ENCODE results near the gene DDI2. TPM values are rescaled to one million over a fixed set of nuclear protein-coding genes. Genes with fewer than 3 reads are reported as not detected.
A peak's percentile ranks its signal among the peaks of the same experiment; 100 is the strongest.

The DDI2 gene
- total RNA-seq, 1 experiment from 2014 or later: 32.7 TPM

- peak; percentile 45 for DNase-seq (ENCODE audit: unreplicated experiment)
- intact Hi-C loops (cut with micrococcal nuclease): no loop called here
- no TSS peak for BruUV-seq (replicated peaks)
- no peak for TF ChIP-seq CTCF (IDR thresholded peaks at IDR 0.05; ENCODE audit: unreplicated experiment)
- ChIA-PET POLR2A (interaction anchor here (0.5 to 6.8 kb wide), 6 partner anchors 10 to 214 kb away, joined by 3 to 78 read pairs (median 5); no protein-coding TSS in a partner anchor), CTCF (interaction anchor here (0.7 kb wide), 1 partner anchor 83 kb away, joined by 3 read pairs; no protein-coding TSS in a partner anchor)
- Mint-ChIP-seq H3K27ac (ENCODE audit: low read depth, unreplicated experiment) (peak overlapping the region; percentile 54), H3K9me3 (ENCODE audit: unreplicated experiment) (no peaks in the 10 kb centered on the region), H3K36me3 (ENCODE audit: insufficient read depth, unreplicated experiment) (peaks cover 18% of the 10 kb centered on the region), H3K4me3 (ENCODE audit: unreplicated experiment) (peak overlapping the region; percentile 52), H3K4me1 (ENCODE audit: insufficient read depth, unreplicated experiment) (peaks cover 43% of the 10 kb centered on the region), H3K27me3 (ENCODE audit: insufficient read depth, unreplicated experiment) (no peaks in the 10 kb centered on the region)
Observed at GRCh38 chr1:15620155-15620545, 2.9 kb downstream of the DDI2 start.

GRCh38 chr1:15620902-15621682 is 3.8 kb downstream of the DDI2 start:
- no peak for DNase-seq (ENCODE audit: unreplicated experiment)
- ChIA-PET CTCF (interaction anchor here (0.7 kb wide), 1 partner anchor 84 kb away, joined by 3 read pairs; no protein-coding TSS in a partner anchor), POLR2A (interaction anchor here (0.6 to 1.3 kb wide), 8 partner anchors 9 to 108 kb away, joined by 3 to 5 read pairs (median 3); no protein-coding TSS in a partner anchor)
- TF ChIP-seq CTCF (IDR thresholded peaks at IDR 0.05; ENCODE audit: unreplicated experiment): no peak
- Mint-ChIP-seq H3K4me3 (ENCODE audit: unreplicated experiment) (no peak overlapping the region), H3K36me3 (ENCODE audit: insufficient read depth, unreplicated experiment) (peaks cover 24% of the 10 kb centered on the region), H3K27ac (ENCODE audit: low read depth, unreplicated experiment) (no peak overlapping the region), H3K9me3 (ENCODE audit: unreplicated experiment) (no peaks in the 10 kb centered on the region), H3K4me1 (ENCODE audit: insufficient read depth, unreplicated experiment) (peaks cover 42% of the 10 kb centered on the region), H3K27me3 (ENCODE audit: insufficient read depth, unreplicated experiment) (no peaks in the 10 kb centered on the region)
- BruUV-seq (replicated peaks): no TSS peak
- intact Hi-C loops (cut with micrococcal nuclease): no loop called here

- DNase-seq (ENCODE audit: unreplicated experiment): no peak
- intact Hi-C loops (cut with micrococcal nuclease): no loop called here
- no TSS peak for BruUV-seq (replicated peaks)
- Mint-ChIP-seq H3K36me3 (ENCODE audit: insufficient read depth, unreplicated experiment) (peaks cover 30% of the 10 kb centered on the region), H3K27ac (ENCODE audit: low read depth, unreplicated experiment) (no peak overlapping the region), H3K4me3 (ENCODE audit: unreplicated experiment) (no peak overlapping the region), H3K27me3 (ENCODE audit: insufficient read depth, unreplicated experiment) (no peaks in the 10 kb centered on the region), H3K9me3 (ENCODE audit: unreplicated experiment) (no peaks in the 10 kb centered on the region), H3K4me1 (ENCODE audit: insufficient read depth, unreplicated experiment) (peaks cover 34% of the 10 kb centered on the region)
- TF ChIP-seq CTCF (IDR thresholded peaks at IDR 0.05; ENCODE audit: unreplicated experiment): no peak
- ChIA-PET POLR2A (interaction anchor here (1.0 to 1.7 kb wide), 4 partner anchors 19 to 96 kb away, joined by 3 to 4 read pairs (median 4); no protein-coding TSS in a partner anchor), CTCF (interaction anchor here (1.2 kb wide), 1 partner anchor 82 kb away, joined by 3 read pairs; no protein-coding TSS in a partner anchor)
Observed at GRCh38 chr1:15621975-15622374, 4.7 kb downstream of the DDI2 start.

GRCh38 chr1:15622712-15623373 is 5.6 kb downstream of the DDI2 start:
- H3K4me1 Mint-ChIP-seq (ENCODE audit: insufficient read depth, unreplicated experiment): peaks cover 34% of the 10 kb centered on the region
- H3K9me3 Mint-ChIP-seq (ENCODE audit: unreplicated experiment): no peaks in the 10 kb centered on the region
- no peak overlapping the region for H3K27ac Mint-ChIP-seq (ENCODE audit: low read depth, unreplicated experiment)
- no peak for TF ChIP-seq CTCF (IDR thresholded peaks at IDR 0.05; ENCODE audit: unreplicated experiment)
- H3K27me3 Mint-ChIP-seq (ENCODE audit: insufficient read depth, unreplicated experiment): no peaks in the 10 kb centered on the region
- BruUV-seq (replicated peaks): no TSS peak
- H3K4me3 Mint-ChIP-seq (ENCODE audit: unreplicated experiment): no peak overlapping the region
- intact Hi-C loops (cut with micrococcal nuclease): no loop called here
- POLR2A ChIA-PET: interaction anchor here (0.5 to 1.7 kb wide), 4 partner anchors 16 to 97 kb away, joined by 3 to 4 read pairs (median 4); no protein-coding TSS in a partner anchor
- CTCF ChIA-PET: interaction anchor here (0.6 to 1.2 kb wide), 2 partner anchors 81 to 532 kb away, joined by 3 read pairs; no protein-coding TSS in a partner anchor
- H3K36me3 Mint-ChIP-seq (ENCODE audit: insufficient read depth, unreplicated experiment): peaks cover 30% of the 10 kb centered on the region
- DNase-seq (ENCODE audit: unreplicated experiment): no peak
